Stimulated activated CD8-positive, alpha-beta memory T cell treated with anti-CD3 and anti-CD28 coated beads, Interleukin-15, amount 100 ng/mL, for 24 hours (primary cell): Measurements from ENCODE around the gene HNRNPA0.

Experiments
- DNase-seq: peaks from one replicate; pipeline ENCODE4 v3.0.0-alpha.2; 2020; ENCODE audit warnings: low read depth

HNRNPA0 gene

GRCh38 chr5:137754961-137755762 lies 999 bp upstream of the HNRNPA0 start:
- DNase-seq: no peak

DNA sequence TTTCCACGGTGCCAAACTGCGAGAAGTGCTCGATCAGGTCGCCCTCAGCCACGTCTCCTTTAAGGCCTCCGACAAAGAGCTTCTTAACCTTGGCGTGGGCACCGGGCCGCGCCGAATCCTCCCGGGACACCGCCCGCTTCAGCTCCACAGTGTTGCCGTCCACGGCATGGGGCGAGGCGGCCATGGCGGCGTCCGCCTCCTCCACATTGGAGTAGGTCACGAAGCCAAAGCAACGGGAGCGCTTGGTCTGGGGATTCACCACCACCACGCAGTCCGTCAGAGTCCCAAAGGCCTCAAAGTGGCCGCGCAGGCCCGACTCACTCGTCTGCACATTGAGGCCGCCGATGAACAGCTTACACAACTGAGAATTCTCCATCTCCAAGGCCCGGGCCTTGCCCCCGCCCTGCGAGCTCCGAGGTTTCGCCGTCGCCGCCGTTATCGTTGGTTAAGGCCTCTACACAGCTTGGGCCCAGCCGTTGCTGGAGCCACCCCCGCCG lies 424 bp downstream of the HNRNPA0 start:
- DNase-seq: no peak

DNA sequence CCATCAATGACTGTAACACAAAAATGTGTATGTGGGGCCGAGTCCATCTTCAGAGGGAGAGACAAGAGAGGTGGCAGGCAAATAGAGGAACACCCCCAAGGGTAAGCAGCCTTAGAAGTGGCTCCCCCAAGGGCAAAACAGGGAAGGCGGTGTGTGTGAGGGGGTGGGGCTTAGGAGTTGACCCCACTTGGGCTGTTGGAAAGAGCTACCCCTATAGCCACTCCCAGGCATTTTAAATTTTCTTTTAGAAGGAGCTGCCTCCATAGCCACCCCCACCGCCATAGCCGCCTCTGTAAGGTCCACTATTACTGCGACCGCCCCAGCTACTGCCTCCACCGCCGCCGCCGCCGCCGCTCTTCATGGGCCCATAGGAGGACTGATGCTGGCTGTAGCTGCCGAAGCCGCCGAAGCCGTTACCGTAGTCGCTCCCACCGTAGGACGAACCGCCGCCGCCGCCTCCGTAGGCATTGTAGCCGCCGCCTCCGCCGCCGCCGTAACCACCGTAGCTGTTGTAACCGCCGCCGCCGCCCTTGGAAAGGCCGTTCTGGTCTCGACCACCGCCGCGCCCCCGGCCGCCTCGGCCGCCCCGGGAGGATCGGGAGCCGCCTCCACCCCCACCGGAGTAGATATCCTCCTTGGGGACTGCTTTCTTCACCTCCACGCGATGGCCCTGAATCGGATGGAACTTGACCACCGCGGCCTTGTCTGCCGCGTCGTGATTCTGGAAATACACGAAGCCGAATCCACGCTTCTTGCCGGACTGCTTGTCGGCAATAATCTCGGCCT lies 1.1 kb downstream of the HNRNPA0 start:
- peak; percentile 7 for DNase-seq

DNA sequence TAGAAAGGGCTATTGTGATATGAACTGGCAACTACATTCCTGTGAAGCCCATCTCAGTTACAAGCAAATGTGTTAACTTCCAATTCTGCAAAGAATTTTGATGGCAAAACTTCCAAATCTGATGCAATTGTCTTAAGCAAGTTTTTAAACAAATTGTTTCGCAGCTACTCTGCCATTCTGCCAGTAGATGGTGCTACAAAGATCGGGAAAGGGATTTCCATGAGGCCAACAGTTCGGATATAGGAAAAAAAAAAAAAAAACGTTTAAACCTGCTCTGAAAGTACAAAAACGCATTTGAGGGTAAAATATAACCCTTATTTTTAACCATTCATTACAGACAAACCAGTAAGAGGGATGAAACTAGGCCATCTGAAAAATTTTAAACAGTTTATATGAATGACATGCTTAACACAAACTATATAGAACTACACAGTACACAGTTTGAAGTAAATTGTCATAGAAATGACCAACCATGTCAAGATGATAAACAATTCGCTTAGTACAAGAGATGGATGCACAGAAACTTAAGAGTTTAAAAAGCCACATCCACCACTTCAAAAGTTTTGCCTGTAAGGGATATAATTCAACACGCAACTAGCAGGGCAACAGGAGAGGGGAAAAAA lies 2.2 kb downstream of the HNRNPA0 start:
- no peak for DNase-seq

GRCh38 chr5:137750436-137750835 lies 3.7 kb downstream of the HNRNPA0 start:
- DNase-seq: no peak

DNA sequence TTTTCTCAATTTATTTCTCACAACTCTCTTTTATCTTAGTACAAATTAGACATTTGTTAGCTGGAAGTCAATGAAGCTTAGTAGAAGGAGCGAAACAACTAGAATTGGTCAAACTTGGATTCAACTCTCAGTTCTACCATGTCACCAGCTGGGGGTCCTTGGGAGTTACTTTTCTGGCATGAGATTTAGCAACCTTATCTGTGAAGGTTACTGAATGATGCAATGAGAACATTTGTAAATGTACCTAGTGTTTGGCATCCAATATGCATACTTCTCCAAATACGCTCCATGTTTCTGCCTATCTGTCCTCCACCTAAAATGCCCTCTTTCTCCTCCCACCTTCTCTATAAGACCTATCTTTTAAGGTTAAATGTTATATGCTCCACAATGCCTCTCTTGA lies 6.3 kb downstream of the HNRNPA0 start:
- no peak for DNase-seq

GRCh38 chr5:137743031-137743640 lies 11.0 kb downstream of the HNRNPA0 start:
- no peak for DNase-seq

- DNase-seq: no peak
Observed at GRCh38 chr5:137741718-137742117, 12.4 kb downstream of the HNRNPA0 start.

- DNase-seq: no peak
Observed at GRCh38 chr5:137739737-137740136, 14.4 kb downstream of the HNRNPA0 start.

DNA sequence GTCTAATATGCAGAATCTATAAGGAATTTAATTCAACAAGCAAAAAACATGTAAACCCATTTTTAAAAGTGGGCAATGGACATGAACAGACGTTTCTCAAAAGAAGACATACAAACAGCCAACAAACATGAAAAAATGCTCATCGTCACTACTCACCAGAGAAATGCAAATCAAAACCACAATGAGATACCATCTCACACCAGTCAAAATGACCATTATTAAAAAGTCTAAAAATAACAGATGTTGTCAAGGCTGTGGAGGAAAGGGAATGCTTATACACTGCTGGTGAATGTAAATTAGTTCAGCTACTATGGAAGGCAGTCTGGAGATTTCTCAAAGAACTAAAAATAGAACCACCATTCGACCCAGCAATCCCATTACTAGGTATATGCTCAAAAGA lies 15.2 kb downstream of the HNRNPA0 start:
- DNase-seq: no peak

GRCh38 chr5:137737349-137738131 lies 16.6 kb downstream of the HNRNPA0 start:
- DNase-seq: no peak

DNA sequence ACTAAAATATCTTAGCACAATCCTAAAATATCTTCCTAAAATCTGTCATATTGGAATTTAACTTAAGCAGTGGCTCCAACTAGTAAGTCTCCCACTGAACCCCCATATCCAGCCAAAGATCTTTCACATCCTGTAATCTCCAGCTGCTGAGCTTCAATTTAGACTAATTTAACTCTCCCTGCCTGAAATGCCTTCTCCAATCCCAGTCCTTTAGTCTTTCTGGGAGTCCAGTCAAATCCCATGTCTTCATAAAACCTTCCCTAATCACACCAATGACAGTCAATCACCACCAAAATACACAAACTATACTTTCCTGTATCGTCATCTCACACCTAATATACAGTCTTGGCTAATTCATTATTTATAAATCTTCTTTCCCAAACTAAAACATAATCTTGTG lies 17.7 kb downstream of the HNRNPA0 start:
- DNase-seq: no peak

DNA sequence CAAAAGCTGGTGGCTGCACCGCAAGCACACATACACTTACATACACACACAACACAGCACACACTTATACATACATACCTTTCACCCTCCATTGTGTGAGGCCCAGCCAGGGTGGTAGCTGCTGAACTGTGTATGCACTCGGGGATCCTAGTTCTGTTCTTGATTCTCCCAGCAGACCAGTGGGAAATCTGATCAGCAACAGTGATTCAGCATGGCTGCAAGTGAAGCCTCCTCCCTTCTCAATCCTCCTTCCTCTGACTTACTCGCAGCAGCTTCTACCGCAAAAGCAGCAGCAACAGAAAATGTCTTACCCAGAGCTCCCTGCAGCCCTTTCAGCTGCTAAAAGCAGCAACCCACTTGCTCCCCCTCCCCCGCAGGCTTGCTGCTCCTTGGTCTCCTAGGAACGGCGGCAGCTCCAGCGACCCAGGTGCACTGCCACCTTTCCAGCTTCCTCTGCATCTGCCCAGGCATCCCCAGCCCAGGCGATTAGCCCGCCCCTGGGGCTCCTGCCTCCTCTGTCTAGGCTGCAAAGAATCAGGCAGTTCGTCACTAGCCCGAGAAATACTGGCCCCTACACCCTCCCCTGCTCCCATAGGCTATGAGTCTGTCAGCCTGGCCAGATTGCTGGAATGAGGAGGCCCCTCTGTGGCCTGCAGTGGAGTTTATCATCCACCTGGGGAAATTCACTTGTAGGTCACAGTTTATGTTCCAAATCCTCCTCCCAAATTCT lies 18.4 kb downstream of the HNRNPA0 start, which contains the start of gene KLHL3:
KLHL3 (minus strand) TSS at position 535 of the 730 bp plus-strand sequence; CDS start at position 92, 443 bp downstream.
- no peak for DNase-seq

DNA sequence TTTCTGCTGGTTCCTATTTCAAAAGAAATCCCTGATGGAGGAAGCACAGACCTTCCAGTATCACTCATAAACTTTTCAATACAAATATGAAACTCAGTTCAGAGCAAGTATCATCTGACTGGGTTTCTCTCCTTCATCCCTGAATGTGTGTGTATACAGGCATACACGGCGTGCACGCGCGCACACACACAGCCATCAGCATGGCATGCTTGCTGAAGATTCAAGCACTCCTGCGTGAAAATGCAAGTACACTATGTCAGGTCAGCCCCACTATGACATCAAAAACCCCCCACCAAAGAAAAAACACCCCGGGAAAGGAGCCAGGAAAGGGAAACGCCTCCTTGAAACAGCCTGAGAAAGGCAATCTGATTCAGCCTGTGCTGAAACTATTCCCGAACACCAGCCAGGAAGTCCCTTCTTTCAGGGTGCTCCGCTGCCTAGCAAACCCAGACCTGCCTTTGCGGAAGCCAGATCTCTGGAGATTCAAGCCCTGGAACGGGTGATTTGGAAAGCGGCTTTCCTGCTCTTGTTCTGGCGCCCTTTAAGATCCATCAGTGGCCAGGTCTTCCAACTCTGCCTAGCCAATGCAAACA lies 19.1 kb downstream of the HNRNPA0 start:
- DNase-seq: no peak

DNA sequence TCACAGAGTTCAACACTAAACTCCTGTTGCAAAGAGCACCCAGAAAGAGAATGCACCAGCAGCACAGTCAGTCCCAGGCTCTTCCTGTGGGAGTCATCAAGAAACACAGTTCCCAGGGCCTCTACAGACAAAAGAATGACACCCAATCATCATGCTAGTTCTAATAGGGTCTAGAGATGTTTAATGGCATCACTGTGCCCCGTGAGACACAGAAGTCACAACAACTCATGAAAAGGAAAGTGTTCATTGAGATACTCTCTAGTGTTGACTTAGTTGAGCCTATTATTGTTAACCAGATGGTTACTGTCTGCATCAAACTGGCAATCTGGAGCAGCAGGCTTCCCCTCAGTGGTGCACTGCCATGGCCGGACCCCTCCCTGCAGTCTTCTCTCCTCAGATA lies 19.8 kb downstream of the HNRNPA0 start:
- DNase-seq: no peak

DNA sequence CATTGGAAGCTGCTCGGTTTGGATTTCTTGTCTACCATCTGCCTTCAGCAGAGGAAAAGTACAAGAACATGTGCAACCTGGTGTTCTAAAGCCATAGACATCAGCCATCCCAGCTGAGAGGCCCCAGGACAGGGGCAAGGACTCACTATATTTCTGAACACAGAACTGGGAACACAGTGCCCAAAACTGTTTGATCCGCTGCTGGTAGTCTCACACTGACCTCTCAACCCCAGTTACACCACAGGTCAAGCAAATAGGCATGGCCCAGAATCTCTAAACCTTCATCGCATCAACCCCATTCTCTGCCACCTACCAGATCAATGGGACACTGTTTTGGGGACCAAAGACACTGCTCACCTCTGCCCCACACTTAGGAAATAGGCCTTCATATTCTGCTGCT lies 20.2 kb downstream of the HNRNPA0 start:
- no peak for DNase-seq

- no peak for DNase-seq
Observed at GRCh38 chr5:137733006-137733405, 21.2 kb downstream of the HNRNPA0 start.

- no peak for DNase-seq
Observed at GRCh38 chr5:137731176-137731575, 23.0 kb downstream of the HNRNPA0 start.

GRCh38 chr5:137730336-137730735 lies 23.8 kb downstream of the HNRNPA0 start:
- DNase-seq: no peak

DNA sequence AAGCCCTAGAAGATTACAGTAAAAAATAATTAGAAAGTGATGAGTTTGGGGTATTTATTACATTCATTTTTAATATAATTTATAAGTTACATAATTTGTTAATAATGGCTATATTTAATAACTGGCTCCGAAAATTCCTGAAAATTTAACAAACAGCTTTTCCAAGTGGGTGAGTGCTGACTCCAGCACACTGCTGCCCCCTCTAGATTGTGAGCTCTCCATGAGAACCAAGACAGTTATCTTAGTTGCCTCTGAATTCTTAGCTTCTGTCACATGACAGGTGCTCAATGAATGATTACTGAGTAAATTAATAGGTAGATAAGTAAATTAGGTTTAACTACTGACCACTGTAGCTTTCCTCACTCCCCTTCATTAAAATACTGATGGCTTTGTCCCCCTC lies 26.1 kb downstream of the HNRNPA0 start:
- DNase-seq: no peak
